Loucy (cell line): ENCODE measurements around the gene FGB.

Source experiments
- H2AFZ ChIP-seq: fragments of 200-600 bp; sonication (generic); 2 replicates; pipeline ENCODE4 v1.6.0; 2016; ENCODE audit warnings: antibody characterized with exemption, mild to moderate bottlenecking, low read length, moderate library complexity
- H3F3A ChIP-seq: fragments of 200-600 bp; 2 replicates; pipeline ENCODE4 v1.6.0; 2016; ENCODE audit warnings: antibody characterized with exemption, low read depth, mild to moderate bottlenecking
- H3K27me3 ChIP-seq: fragments of 200-600 bp; sonication (generic); 2 replicates; pipeline ENCODE4 v1.6.1; 2014; ENCODE audit warnings: low read length, mild to moderate bottlenecking; ENCODE audit not compliant: insufficient read depth, poor library complexity, severe bottlenecking
- H3K36me3 ChIP-seq: fragments of 200-600 bp; sonication (generic); 2 replicates; pipeline ENCODE4 v1.6.1; 2016; ENCODE audit warnings: low read length; ENCODE audit not compliant: insufficient read depth
- H3K4me1 ChIP-seq: fragments of 200-600 bp; sonication (generic); 2 replicates; pipeline ENCODE4 v1.5.1; 2014; ENCODE audit warnings: low read length, mild to moderate bottlenecking; ENCODE audit not compliant: insufficient read depth, poor library complexity, severe bottlenecking
- H3K4me2 ChIP-seq: fragments of 200-600 bp; sonication (generic); 2 replicates; pipeline ENCODE4 v1.6.0; 2014; ENCODE audit warnings: antibody characterized with exemption, low read length, low read depth, mild to moderate bottlenecking; ENCODE audit not compliant: poor library complexity, severe bottlenecking
- H3K4me3 ChIP-seq: fragments of 200-600 bp; sonication (generic); 2 replicates; pipeline ENCODE4 v1.5.1; 2014; ENCODE audit warnings: low read length, mild to moderate bottlenecking, mixed read lengths; ENCODE audit not compliant: poor library complexity, severe bottlenecking
- H3K79me2 ChIP-seq: fragments of 200-600 bp; sonication (generic); 2 replicates; pipeline ENCODE4 v1.6.1; 2014; ENCODE audit warnings: low read length; ENCODE audit not compliant: insufficient read depth
- H3K9ac ChIP-seq: fragments of 200-600 bp; sonication (generic); 2 replicates; pipeline ENCODE4 v1.6.0; 2014; ENCODE audit warnings: mild to moderate bottlenecking, low read depth, low read length, moderate library complexity; ENCODE audit not compliant: poor library complexity, severe bottlenecking
- H3K9me2 ChIP-seq: fragments of 200-600 bp; sonication (generic); replicated peaks from 2 replicates; pipeline ENCODE4 v1.6.1; 2016; ENCODE audit warnings: low read depth, low read length, mixed read lengths
- H3K9me3 ChIP-seq: fragments of 200-600 bp; sonication (generic); 2 replicates; pipeline ENCODE4 v1.6.1; 2014; ENCODE audit warnings: mild to moderate bottlenecking, antibody characterized with exemption, low read length, low read depth; ENCODE audit not compliant: insufficient read depth
- H4K20me1 ChIP-seq: fragments of 200-600 bp; sonication (generic); 2 replicates; pipeline ENCODE4 v1.6.0; 2014; ENCODE audit warnings: antibody characterized with exemption, low read length, mild to moderate bottlenecking; ENCODE audit not compliant: insufficient read depth, poor library complexity, severe bottlenecking
- EZH2phosphoT487 ChIP-seq: fragments of 200-600 bp; IDR thresholded peaks from 2 replicates; pipeline ENCODE4 v1.6.1; 2018; ENCODE audit warnings: antibody characterized with exemption, mild to moderate bottlenecking, moderate library complexity, borderline replicate concordance
- TF ChIP-seq, protein P1 (sequence below): fragments of 200-600 bp; sonication (generic); conservative IDR thresholded peaks from 2 replicates; pipeline ENCODE4 v1.5.1; 2014; ENCODE audit warnings: mild to moderate bottlenecking, antibody characterized with exemption, low read length

Gene FGB

DNA sequence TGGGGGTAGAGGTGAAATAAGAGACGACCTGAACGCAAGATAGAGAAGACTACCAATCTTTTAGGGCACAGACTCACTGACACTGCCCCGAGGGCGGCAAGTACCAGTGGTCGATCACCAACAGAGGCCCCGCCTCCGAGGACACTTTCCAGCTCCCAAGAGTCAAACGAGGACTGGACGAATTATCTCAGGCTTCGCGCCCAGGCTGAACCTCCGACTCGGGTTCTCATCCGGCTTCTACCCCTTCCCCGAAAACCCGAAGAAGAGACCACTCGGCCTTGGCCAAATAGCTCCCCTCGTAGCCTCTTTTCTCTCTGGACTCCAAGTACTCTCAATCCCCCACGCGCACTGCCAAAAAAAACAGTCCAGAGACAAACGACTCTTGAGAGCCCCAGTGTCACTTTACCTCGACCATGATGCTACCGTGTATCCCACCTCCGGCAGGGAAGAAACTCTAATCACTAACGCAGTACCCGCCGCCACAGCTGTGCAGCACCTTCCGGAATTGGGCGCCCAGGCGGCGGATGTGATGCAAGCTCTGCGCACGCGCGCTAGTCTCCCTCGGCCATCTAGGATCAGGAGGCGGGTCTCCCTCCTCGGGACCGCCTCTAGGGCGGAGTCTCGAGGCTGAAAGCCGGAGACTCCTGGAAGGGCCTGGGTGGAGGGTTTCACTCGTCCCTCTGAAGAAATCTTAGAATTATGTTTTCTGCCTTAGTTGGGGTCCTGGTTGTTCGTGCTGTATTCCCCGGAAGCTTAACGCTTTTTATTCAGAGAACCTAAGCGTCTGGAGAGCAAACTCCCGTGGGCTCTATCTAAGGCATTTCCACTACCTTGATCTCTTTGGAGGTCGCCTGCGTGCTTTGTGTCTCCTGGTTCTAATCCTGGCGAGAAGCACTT is 12.7 kb upstream of the FGB start, which contains the start of gene PLRG1:
TSS of gene PLRG1 (minus strand) at position 507 of the 897 bp plus-strand sequence. CDS start at position 415, 92 bp downstream.
- Histone ChIP-seq H3K4me2 (peak within 1 kb of the TSS; percentile 89), H3F3A (no peaks in the 10 kb centered on the region), H3K79me2 (peaks cover 40% of the 10 kb centered on the region), H3K9ac (peak within 1 kb of the TSS; percentile 88), H4K20me1 (peaks cover 31% of the 10 kb centered on the region), H3K9me3 (no peaks in the 10 kb centered on the region), H3K4me1 (peaks cover 37% of the 10 kb centered on the region), H3K36me3 (peaks cover 16% of the 10 kb centered on the region), H3K4me3 (peak within 1 kb of the TSS; percentile 97), H3K27me3 (no peaks in the 10 kb centered on the region), H2AFZ (peak within 1 kb of the TSS; percentile 99), H3K9me2 (no peaks in the 10 kb centered on the region)
- TF ChIP-seq EZH2phosphoT487 = no peak
- TF ChIP-seq, protein P1, sequence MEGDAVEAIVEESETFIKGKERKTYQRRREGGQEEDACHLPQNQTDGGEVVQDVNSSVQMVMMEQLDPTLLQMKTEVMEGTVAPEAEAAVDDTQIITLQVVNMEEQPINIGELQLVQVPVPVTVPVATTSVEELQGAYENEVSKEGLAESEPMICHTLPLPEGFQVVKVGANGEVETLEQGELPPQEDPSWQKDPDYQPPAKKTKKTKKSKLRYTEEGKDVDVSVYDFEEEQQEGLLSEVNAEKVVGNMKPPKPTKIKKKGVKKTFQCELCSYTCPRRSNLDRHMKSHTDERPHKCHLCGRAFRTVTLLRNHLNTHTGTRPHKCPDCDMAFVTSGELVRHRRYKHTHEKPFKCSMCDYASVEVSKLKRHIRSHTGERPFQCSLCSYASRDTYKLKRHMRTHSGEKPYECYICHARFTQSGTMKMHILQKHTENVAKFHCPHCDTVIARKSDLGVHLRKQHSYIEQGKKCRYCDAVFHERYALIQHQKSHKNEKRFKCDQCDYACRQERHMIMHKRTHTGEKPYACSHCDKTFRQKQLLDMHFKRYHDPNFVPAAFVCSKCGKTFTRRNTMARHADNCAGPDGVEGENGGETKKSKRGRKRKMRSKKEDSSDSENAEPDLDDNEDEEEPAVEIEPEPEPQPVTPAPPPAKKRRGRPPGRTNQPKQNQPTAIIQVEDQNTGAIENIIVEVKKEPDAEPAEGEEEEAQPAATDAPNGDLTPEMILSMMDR = no peak

DNA sequence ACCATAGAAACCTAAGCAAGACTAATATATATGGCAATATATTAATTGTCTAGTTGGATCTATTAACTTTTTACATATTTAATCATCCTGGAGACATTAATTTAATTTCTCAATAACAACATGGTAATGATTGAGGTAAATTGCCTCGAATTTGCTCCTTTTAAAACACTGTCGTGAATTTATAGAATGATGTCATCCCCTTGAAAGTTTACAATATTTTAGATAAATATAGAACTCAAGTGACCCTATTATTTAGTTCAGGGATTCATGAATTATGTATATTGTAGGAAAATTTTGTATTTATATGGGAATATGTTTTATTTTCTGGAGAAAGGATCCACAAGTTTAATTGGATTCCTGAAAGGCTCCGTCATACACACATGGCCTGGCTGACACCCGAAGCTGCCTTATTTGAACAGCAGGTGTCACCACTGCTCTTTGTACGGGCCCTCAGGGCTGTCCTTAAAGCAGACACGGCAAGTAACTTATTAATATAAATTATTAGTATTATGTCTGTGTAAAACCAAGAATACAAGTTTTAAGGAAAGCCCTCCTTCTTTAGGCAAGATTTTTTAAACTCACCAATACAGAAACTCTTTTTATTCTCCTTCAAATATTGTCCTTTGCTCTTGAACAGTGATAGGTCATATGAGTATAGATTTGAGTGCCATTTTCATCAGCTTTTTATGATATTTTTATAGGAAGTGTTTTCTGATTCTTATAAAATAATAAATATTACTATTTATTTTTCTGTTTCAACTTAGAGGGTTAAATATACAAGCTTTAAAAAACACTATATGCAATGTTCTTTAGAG is 10.7 kb upstream of the FGB start:
- Histone ChIP-seq H3K4me1 (peaks cover 26% of the 10 kb centered on the region), H3K9me3 (no peaks in the 10 kb centered on the region), H4K20me1 (peaks cover 26% of the 10 kb centered on the region), H3K4me2 (no peak overlapping the region), H3K4me3 (no peak overlapping the region), H3K36me3 (0 out of 2 replicates have a peak, but pooled peaks cover under 1% of the 10 kb centered on the region), H3K27me3 (no peaks in the 10 kb centered on the region), H3F3A (no peaks in the 10 kb centered on the region), H3K79me2 (peaks cover 30% of the 10 kb centered on the region), H3K9ac (no peak overlapping the region), H2AFZ (peak overlapping the region; percentile 90), H3K9me2 (no peaks in the 10 kb centered on the region)
- TF ChIP-seq EZH2phosphoT487 = no peak
- TF ChIP-seq, protein P1 = peak; percentile 81

DNA sequence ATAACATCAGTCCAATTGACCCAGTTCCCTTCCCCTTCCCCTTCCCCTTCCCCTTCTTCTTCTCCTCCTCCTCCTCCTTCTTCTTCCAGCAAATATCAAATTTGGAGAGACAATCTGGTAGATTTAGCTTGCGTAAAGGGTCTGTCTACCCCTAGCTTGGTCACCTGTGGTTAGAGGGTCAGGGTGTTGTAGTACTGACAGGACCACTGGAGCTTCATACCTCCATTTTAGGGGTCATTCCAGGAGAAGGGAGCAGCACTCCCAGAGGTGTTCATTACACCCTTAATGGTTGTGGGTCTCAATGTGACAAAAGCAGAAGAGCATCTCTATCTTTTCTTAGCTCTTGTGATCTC is 3.7 kb upstream of the FGB start:
- Histone ChIP-seq H3F3A (no peaks in the 10 kb centered on the region), H3K9me2 (no peaks in the 10 kb centered on the region), H4K20me1 (no peaks in the 10 kb centered on the region), H3K9me3 (no peaks in the 10 kb centered on the region), H3K79me2 (no peaks in the 10 kb centered on the region), H3K36me3 (no peaks in the 10 kb centered on the region), H3K4me1 (no peaks in the 10 kb centered on the region), H3K4me2 (no peak overlapping the region), H3K9ac (no peak overlapping the region), H3K27me3 (no peaks in the 10 kb centered on the region), H3K4me3 (no peak overlapping the region), H2AFZ (no peak overlapping the region)
- no peak for TF ChIP-seq EZH2phosphoT487
- TF ChIP-seq, protein P1 = no peak
